Stimulated activated effector memory CD8-positive, alpha-beta T cell treated with anti-CD3 and anti-CD28 coated beads, Interleukin-12 subunit alpha, Interleukin-12 subunit beta, amount 100 ng/mL, for 72 hours (primary cell): ENCODE results near the gene NEDD4L.
A peak's percentile ranks its signal among the peaks of the same experiment; 100 is the strongest.

ENCODE experiments used
- ATAC-seq: fragments of 150-1000 bp; cut with Tn5 transposase; 2 replicates; pipeline ENCODE4 v1.10.0; 2021
- DNase-seq, 2 donors: peaks; one replicate each; pipeline ENCODE4 v3.0.0; 2021 to 2022; ENCODE audit warnings: low spot score in 2 of 2
- H3K27ac Mint-ChIP-seq: one replicate; pipeline ENCODE4 v1.8.0; 2022; ENCODE audit warnings: mild to moderate bottlenecking, mixed read lengths
- H3K36me3 Mint-ChIP-seq: one replicate; pipeline ENCODE4 v1.8.0; 2022; ENCODE audit warnings: mild to moderate bottlenecking, mixed read lengths
- H3K4me1 Mint-ChIP-seq: one replicate; pipeline ENCODE4 v1.8.0; 2022; ENCODE audit warnings: mixed read lengths
- H3K4me3 Mint-ChIP-seq: one replicate; pipeline ENCODE4 v1.8.0; 2022; ENCODE audit warnings: mild to moderate bottlenecking, mixed read lengths
- H3K9me3 Mint-ChIP-seq: one replicate; pipeline ENCODE4 v1.8.0; 2022; ENCODE audit warnings: mixed read lengths

Gene NEDD4L

GRCh38 chr18:58087928-58088690, 44.1 kb downstream of the NEDD4L start:
- Mint-ChIP-seq H3K36me3 (no peaks in the 10 kb centered on the region), H3K4me3 (no peak overlapping the region), H3K27ac (no peak overlapping the region), H3K9me3 (no peaks in the 10 kb centered on the region), H3K4me1 (peaks cover 19% of the 10 kb centered on the region)
- peak in 1 of 2 donors; percentile 48 for DNase-seq
- peak; percentile 92 for ATAC-seq

GRCh38 chr18:58088691-58089065, 44.7 kb downstream of the NEDD4L start:
- no peak for ATAC-seq

GRCh38 chr18:58091099-58091611, 47.1 kb downstream of the NEDD4L start:
- Mint-ChIP-seq H3K27ac (no peak overlapping the region), H3K9me3 (no peaks in the 10 kb centered on the region), H3K36me3 (no peaks in the 10 kb centered on the region), H3K4me3 (no peak overlapping the region), H3K4me1 (peaks cover 19% of the 10 kb centered on the region)
- ATAC-seq (peak; percentile 71), DNase-seq (no peak)

More at GRCh38 chr18:58088691-58089065, 44.7 kb downstream of the NEDD4L start:
- Mint-ChIP-seq H3K36me3 (no peaks in the 10 kb centered on the region), H3K4me1 (peaks cover 19% of the 10 kb centered on the region), H3K27ac (no peak overlapping the region), H3K9me3 (no peaks in the 10 kb centered on the region), H3K4me3 (no peak overlapping the region)
- no peak for DNase-seq

- no peak overlapping the region for H3K4me3 Mint-ChIP-seq
- H3K27ac Mint-ChIP-seq = no peak overlapping the region
- DNase-seq = no peak
- H3K36me3 Mint-ChIP-seq = no peaks in the 10 kb centered on the region
- no peaks in the 10 kb centered on the region for H3K9me3 Mint-ChIP-seq
- ATAC-seq = no peak
- H3K4me1 Mint-ChIP-seq = peaks cover 14% of the 10 kb centered on the region
These were observed 49.3 kb downstream of the NEDD4L start for GRCh38 chr18:58093311-58093803.

GRCh38 chr18:58095222-58095621, 51.2 kb downstream of the NEDD4L start:
- Mint-ChIP-seq H3K36me3 (no peaks in the 10 kb centered on the region), H3K4me1 (peaks cover 14% of the 10 kb centered on the region), H3K9me3 (no peaks in the 10 kb centered on the region), H3K4me3 (no peak overlapping the region), H3K27ac (peak overlapping the region; percentile 5)
- ATAC-seq = no peak
- DNase-seq = no peak

- peaks cover 14% of the 10 kb centered on the region for H3K4me1 Mint-ChIP-seq
- H3K9me3 Mint-ChIP-seq = no peaks in the 10 kb centered on the region
- no peak overlapping the region for H3K27ac Mint-ChIP-seq
- no peak overlapping the region for H3K4me3 Mint-ChIP-seq
- ATAC-seq = no peak
- no peaks in the 10 kb centered on the region for H3K36me3 Mint-ChIP-seq
- no peak for DNase-seq
These were observed 51.6 kb downstream of the NEDD4L start for GRCh38 chr18:58095655-58096054.

- H3K4me1 Mint-ChIP-seq = peaks cover 6% of the 10 kb centered on the region
- H3K36me3 Mint-ChIP-seq = no peaks in the 10 kb centered on the region
- no peak for DNase-seq
- no peaks in the 10 kb centered on the region for H3K9me3 Mint-ChIP-seq
- no peak for ATAC-seq
- H3K4me3 Mint-ChIP-seq = no peak overlapping the region
- H3K27ac Mint-ChIP-seq = no peak overlapping the region
These were observed 52.6 kb downstream of the NEDD4L start for GRCh38 chr18:58096658-58097057.

GRCh38 chr18:58097121-58097906, 53.3 kb downstream of the NEDD4L start:
- Mint-ChIP-seq H3K9me3 (no peaks in the 10 kb centered on the region), H3K36me3 (no peaks in the 10 kb centered on the region), H3K4me1 (no peaks in the 10 kb centered on the region), H3K4me3 (no peak overlapping the region), H3K27ac (no peak overlapping the region)
- ATAC-seq (no peak), DNase-seq (no peak)

GRCh38 chr18:58097907-58098166, 53.8 kb downstream of the NEDD4L start:
- no peaks in the 10 kb centered on the region for H3K36me3 Mint-ChIP-seq

GRCh38 chr18:58098706-58099105, 54.7 kb downstream of the NEDD4L start:
- Mint-ChIP-seq H3K4me1 (peaks cover 5% of the 10 kb centered on the region), H3K4me3 (no peak overlapping the region), H3K9me3 (no peaks in the 10 kb centered on the region), H3K36me3 (no peaks in the 10 kb centered on the region), H3K27ac (no peak overlapping the region)
- DNase-seq (no peak), ATAC-seq (no peak)

More at GRCh38 chr18:58097907-58098166, 53.8 kb downstream of the NEDD4L start:
- no peak for ATAC-seq
- H3K4me1 Mint-ChIP-seq = no peaks in the 10 kb centered on the region
- no peak overlapping the region for H3K4me3 Mint-ChIP-seq
- no peak for DNase-seq
- H3K27ac Mint-ChIP-seq = no peak overlapping the region
- no peaks in the 10 kb centered on the region for H3K9me3 Mint-ChIP-seq

GRCh38 chr18:58100154-58100553, 56.1 kb downstream of the NEDD4L start:
- Mint-ChIP-seq H3K36me3 (no peaks in the 10 kb centered on the region), H3K4me1 (peaks cover 8% of the 10 kb centered on the region), H3K4me3 (no peak overlapping the region), H3K9me3 (no peaks in the 10 kb centered on the region), H3K27ac (no peak overlapping the region)
- no peak for DNase-seq
- no peak for ATAC-seq

- H3K4me3 Mint-ChIP-seq = no peak overlapping the region
- H3K4me1 Mint-ChIP-seq = peaks cover 8% of the 10 kb centered on the region
- H3K27ac Mint-ChIP-seq = peak overlapping the region; percentile 33
- DNase-seq (no peak), ATAC-seq (no peak)
- no peaks in the 10 kb centered on the region for H3K36me3 Mint-ChIP-seq
- no peaks in the 10 kb centered on the region for H3K9me3 Mint-ChIP-seq
These were observed 57.3 kb downstream of the NEDD4L start for GRCh38 chr18:58101291-58101794.

- peak overlapping the region; percentile 33 for H3K27ac Mint-ChIP-seq
- ATAC-seq (no peak), DNase-seq (no peak)
- H3K36me3 Mint-ChIP-seq = no peaks in the 10 kb centered on the region
- no peak overlapping the region for H3K4me3 Mint-ChIP-seq
- no peaks in the 10 kb centered on the region for H3K9me3 Mint-ChIP-seq
- H3K4me1 Mint-ChIP-seq = peaks cover 8% of the 10 kb centered on the region
These were observed 58.0 kb downstream of the NEDD4L start for GRCh38 chr18:58102018-58102417.

- H3K9me3 Mint-ChIP-seq = no peaks in the 10 kb centered on the region
- H3K27ac Mint-ChIP-seq = no peak overlapping the region
- no peak overlapping the region for H3K4me3 Mint-ChIP-seq
- DNase-seq = no peak
- no peaks in the 10 kb centered on the region for H3K36me3 Mint-ChIP-seq
- H3K4me1 Mint-ChIP-seq = peaks cover 8% of the 10 kb centered on the region
- no peak for ATAC-seq
These were observed 58.8 kb downstream of the NEDD4L start for GRCh38 chr18:58102875-58103274.

GRCh38 chr18:58103339-58103985, 59.4 kb downstream of the NEDD4L start:
- no peaks in the 10 kb centered on the region for H3K36me3 Mint-ChIP-seq
- DNase-seq (no peak), ATAC-seq (no peak)
- no peak overlapping the region for H3K4me3 Mint-ChIP-seq
- no peak overlapping the region for H3K27ac Mint-ChIP-seq
- peaks cover 8% of the 10 kb centered on the region for H3K4me1 Mint-ChIP-seq
- H3K9me3 Mint-ChIP-seq = no peaks in the 10 kb centered on the region
